ENCODE data around the gene PPFIA1. TPM values are rescaled to one million over a fixed set of nuclear protein-coding genes. Genes with fewer than 3 reads are reported as not detected.
"Not testable (repeated sequence)": the region's sequence is repeated elsewhere in the genome, so short reads cannot be mapped to it uniquely, and the experiment has no call there.

The PPFIA1 gene
- total RNA-seq, 3 donors from 2014 or later: 38.2 to 48.0 (median 46.7) TPM

DNA sequence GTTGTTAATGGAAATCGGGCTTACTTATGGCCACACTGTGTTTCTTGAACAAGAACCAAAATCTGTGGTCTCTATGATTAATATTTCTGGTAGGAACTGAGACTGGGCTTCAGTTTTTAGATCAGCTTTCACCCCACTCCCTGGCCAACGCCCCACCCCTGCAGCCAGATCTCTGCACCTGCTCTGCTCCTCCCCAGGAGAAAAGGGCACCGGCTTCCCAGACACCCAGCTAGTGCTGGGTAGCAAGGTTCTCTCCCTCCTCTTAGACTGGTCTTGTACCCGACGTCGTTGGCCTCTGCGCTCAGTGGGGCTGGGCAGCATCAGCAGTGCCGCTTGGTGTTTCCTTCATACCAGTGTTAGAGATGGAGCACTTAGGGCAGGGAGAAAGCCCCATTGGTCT lies 110.9 kb downstream of the PPFIA1 start:
- no peak for DNase-seq
- H3K9me3 Mint-ChIP-seq: no peaks in the 10 kb centered on the region
- H3K36me3 Mint-ChIP-seq (ENCODE audit: insufficient read depth): peaks cover 24% of the 10 kb centered on the region
- no peak for ATAC-seq
- no peak overlapping the region for H3K4me3 Mint-ChIP-seq
- no peaks in the 10 kb centered on the region for H3K27me3 Mint-ChIP-seq (ENCODE audit: low read depth)
- H3K4me1 Mint-ChIP-seq (ENCODE audit: low read depth): no peaks in the 10 kb centered on the region

DNA sequence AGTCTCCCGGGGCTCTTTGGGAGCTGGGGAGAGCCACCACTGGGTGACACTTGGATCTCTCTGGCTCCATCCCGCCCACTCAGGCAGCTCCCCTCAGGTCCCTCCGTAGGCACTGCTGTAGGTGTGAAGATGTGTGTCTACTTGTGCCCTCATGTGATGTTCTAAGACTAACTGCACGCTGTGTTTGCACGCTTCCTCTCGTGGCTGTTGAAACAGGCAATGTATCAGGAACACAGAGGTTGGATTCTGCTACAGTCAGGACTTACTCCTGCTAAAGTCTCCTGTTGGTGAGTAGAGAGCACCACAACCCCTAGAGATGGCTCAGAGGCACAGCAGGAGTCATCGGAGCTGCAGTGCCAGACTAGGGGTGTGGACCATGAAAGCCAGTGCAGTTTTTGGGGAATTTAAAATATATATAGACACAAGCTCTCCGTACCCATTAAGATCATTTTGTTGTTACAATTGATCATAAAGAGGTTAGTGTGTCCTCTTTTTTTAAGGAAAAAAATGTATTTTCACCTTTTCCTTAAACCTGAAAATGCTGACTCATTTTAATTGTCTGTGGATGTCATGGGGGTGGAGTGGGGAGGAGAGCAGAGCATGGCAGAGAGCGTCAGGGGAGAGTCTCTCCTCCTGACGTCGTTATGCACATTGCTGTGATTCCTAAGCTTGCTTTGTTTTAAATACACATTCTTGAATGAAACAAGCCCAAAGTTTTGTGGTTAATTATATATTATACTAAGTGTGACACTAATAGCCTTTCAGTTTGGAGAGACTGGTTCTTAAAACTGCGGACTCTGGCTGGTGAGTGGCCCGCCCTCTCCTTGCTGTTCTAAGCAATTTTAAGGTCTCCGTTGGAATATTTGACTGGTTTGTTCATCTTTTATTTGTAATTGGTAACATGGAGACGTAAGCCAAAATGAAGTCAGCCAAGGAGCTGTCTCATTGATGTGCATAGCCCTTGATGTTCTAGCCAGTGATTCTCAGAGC lies 111.7 kb downstream of the PPFIA1 start:
- H3K4me3 Mint-ChIP-seq: no peak overlapping the region
- peaks cover 24% of the 10 kb centered on the region for H3K36me3 Mint-ChIP-seq (ENCODE audit: insufficient read depth)
- DNase-seq (no peak), ATAC-seq (no peak)
- H3K27me3 Mint-ChIP-seq (ENCODE audit: low read depth): no peaks in the 10 kb centered on the region
- no peaks in the 10 kb centered on the region for H3K4me1 Mint-ChIP-seq (ENCODE audit: low read depth)
- H3K9me3 Mint-ChIP-seq: no peaks in the 10 kb centered on the region

- Mint-ChIP-seq H3K4me1 (ENCODE audit: low read depth) (no peaks in the 10 kb centered on the region), H3K27me3 (ENCODE audit: low read depth) (no peaks in the 10 kb centered on the region), H3K4me3 (no peak overlapping the region), H3K36me3 (ENCODE audit: insufficient read depth) (peaks cover 16% of the 10 kb centered on the region), H3K9me3 (no peaks in the 10 kb centered on the region)
- ATAC-seq: no peak
- no peak for DNase-seq
Measured at GRCh38 chr11:70383664-70384565, 113.4 kb downstream of the PPFIA1 start.

GRCh38 chr11:70384566-70385152 lies 114.2 kb downstream of the PPFIA1 start:
- no peak for ATAC-seq
- H3K27me3 Mint-ChIP-seq (ENCODE audit: low read depth): no peaks in the 10 kb centered on the region

DNA sequence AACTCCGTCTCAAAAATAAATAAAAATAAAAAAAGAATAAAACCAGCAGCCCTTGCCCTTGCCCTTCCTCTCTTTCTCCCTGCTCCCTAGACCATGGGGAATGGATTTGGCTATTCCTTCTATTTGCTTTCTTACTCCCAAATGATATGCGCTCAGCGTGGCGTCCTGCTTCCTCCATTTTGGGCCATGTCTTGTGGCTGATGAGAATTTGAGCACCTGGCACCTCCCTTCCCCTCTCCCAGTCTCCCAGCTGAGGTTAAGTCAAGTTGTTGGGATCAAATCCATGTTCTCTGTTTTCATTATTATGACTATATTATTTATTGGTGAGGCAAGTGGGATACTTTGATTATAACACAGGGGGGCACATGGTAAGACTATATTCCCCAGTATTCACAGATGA lies 117.1 kb downstream of the PPFIA1 start:
- H3K9me3 Mint-ChIP-seq: no peaks in the 10 kb centered on the region
- no peak for ATAC-seq

More at GRCh38 chr11:70384566-70385152, 114.2 kb downstream of the PPFIA1 start:
- Mint-ChIP-seq H3K4me1 (ENCODE audit: low read depth) (no peaks in the 10 kb centered on the region), H3K36me3 (ENCODE audit: insufficient read depth) (peaks cover 16% of the 10 kb centered on the region), H3K4me3 (no peak overlapping the region), H3K9me3 (no peaks in the 10 kb centered on the region)
- DNase-seq: no peak

DNA sequence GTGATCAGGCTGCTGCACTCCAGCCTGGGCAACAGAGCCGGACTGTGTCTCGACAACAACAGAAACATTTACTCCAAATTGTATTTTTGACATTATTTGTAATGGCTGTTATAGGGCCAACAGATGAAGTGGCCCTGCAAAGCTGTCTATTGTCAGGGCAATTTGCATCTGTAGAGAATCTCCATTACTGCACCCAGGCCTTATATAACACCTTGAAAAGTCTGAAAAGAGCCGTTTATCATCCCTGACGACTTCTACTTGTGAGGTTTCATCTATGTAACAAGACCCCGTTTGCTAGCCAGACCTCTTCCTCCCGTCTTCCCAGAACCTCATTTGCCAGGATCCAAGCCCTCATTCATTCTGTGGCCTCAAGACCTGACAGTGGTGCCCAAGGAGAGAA lies 118.7 kb downstream of the PPFIA1 start:
- no peaks in the 10 kb centered on the region for H3K4me1 Mint-ChIP-seq (ENCODE audit: low read depth)
- no peaks in the 10 kb centered on the region for H3K9me3 Mint-ChIP-seq
- no peak overlapping the region for H3K4me3 Mint-ChIP-seq
- H3K27me3 Mint-ChIP-seq (ENCODE audit: low read depth): peaks cover 17% of the 10 kb centered on the region
- DNase-seq (no peak), ATAC-seq (no peak)
- peaks cover 7% of the 10 kb centered on the region for H3K36me3 Mint-ChIP-seq (ENCODE audit: insufficient read depth)

More for the DNA sequence above, 117.1 kb downstream of the PPFIA1 start:
- Mint-ChIP-seq H3K36me3 (ENCODE audit: insufficient read depth) (peaks cover 9% of the 10 kb centered on the region), H3K4me3 (no peak overlapping the region), H3K4me1 (ENCODE audit: low read depth) (no peaks in the 10 kb centered on the region), H3K27me3 (ENCODE audit: low read depth) (peaks cover 8% of the 10 kb centered on the region)
- DNase-seq: no peak

GRCh38 chr11:70390882-70391281 lies 120.4 kb downstream of the PPFIA1 start:
- ATAC-seq; H3K4me3 Mint-ChIP-seq; DNase-seq; H3K9me3 Mint-ChIP-seq; H3K4me1 Mint-ChIP-seq (ENCODE audit: low read depth); H3K36me3 Mint-ChIP-seq (ENCODE audit: insufficient read depth): not testable (repeated sequence)
- H3K27me3 Mint-ChIP-seq (ENCODE audit: low read depth): peaks cover 20% of the 10 kb centered on the region

DNA sequence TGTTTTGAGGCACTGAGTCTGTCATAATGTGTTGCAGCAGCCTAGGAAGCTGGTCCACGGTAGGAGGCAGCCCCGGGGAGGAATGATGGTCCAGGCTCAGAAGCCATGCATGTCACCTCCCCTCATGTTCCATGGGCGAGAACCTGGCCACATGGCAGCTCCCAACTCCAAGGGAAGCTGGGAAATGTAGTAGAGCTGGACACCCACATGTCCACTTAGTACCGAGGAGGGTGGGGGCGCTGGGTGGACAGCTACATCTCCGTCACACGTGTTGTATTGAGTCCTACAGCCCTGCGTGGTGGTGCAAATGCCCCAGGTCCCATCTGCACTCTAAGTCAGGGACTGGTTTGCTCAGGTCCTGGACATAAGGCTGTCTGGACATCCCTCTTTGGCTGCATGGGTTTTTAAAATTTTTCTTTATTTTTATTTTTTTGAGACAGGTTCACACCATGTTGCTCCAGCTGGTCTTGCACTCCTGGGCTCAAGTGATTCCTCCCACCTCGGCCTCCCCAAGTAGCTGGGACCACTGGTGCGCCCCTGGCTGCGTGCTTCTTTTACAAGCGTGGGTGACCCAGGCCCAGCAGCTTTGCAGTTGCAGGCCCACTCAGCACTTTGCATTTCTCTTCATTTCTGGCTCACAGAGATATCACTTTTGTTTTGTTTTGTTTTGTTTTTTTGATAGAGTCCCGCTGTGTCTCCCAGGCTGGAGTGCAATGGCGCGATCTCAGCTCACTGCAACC lies 123.9 kb downstream of the PPFIA1 start:
- peaks cover 2% of the 10 kb centered on the region for H3K36me3 Mint-ChIP-seq (ENCODE audit: insufficient read depth)
- ATAC-seq (no peak), DNase-seq (no peak)
- no peaks in the 10 kb centered on the region for H3K9me3 Mint-ChIP-seq
- no peak overlapping the region for H3K4me3 Mint-ChIP-seq
- peaks cover 31% of the 10 kb centered on the region for H3K27me3 Mint-ChIP-seq (ENCODE audit: low read depth)
- peaks cover 12% of the 10 kb centered on the region for H3K4me1 Mint-ChIP-seq (ENCODE audit: low read depth)

- no peaks in the 10 kb centered on the region for H3K9me3 Mint-ChIP-seq
- peak overlapping the region; percentile 93 for H3K4me3 Mint-ChIP-seq
- peaks cover 2% of the 10 kb centered on the region for H3K36me3 Mint-ChIP-seq (ENCODE audit: insufficient read depth)
- ATAC-seq (peak; percentile 7 to 12), DNase-seq (no peak)
- H3K4me1 Mint-ChIP-seq (ENCODE audit: low read depth): peaks cover 15% of the 10 kb centered on the region
- peaks cover 30% of the 10 kb centered on the region for H3K27me3 Mint-ChIP-seq (ENCODE audit: low read depth)
Measured at GRCh38 chr11:70397336-70397982, 127.0 kb downstream of the PPFIA1 start.

GRCh38 chr11:70397983-70398833 lies 127.7 kb downstream of the PPFIA1 start, which contains the start of gene CTTN:
CTTN (plus strand) TSS chr11:70398529; CDS start chr11:70407298, 8,769 bp downstream.
- Mint-ChIP-seq H3K27me3 (ENCODE audit: low read depth) (peaks cover 29% of the 10 kb centered on the region), H3K9me3 (no peaks in the 10 kb centered on the region), H3K4me3 (peak within 1 kb of the TSS; percentile 93), H3K36me3 (ENCODE audit: insufficient read depth) (peaks cover 2% of the 10 kb centered on the region), H3K4me1 (ENCODE audit: low read depth) (peaks cover 20% of the 10 kb centered on the region)
- peak; percentile 78 to 79 for ATAC-seq
- peak; percentile 62 for DNase-seq

- H3K9me3 Mint-ChIP-seq: no peaks in the 10 kb centered on the region
- peaks cover 2% of the 10 kb centered on the region for H3K36me3 Mint-ChIP-seq (ENCODE audit: insufficient read depth)
- H3K27me3 Mint-ChIP-seq (ENCODE audit: low read depth): peaks cover 21% of the 10 kb centered on the region
- H3K4me1 Mint-ChIP-seq (ENCODE audit: low read depth): peaks cover 20% of the 10 kb centered on the region
- H3K4me3 Mint-ChIP-seq: peak overlapping the region; percentile 74
- no peak for DNase-seq
- no peak for ATAC-seq
Measured at GRCh38 chr11:70398834-70399680, 128.6 kb downstream of the PPFIA1 start.

- no peaks in the 10 kb centered on the region for H3K9me3 Mint-ChIP-seq
- peak overlapping the region; percentile 74 for H3K4me3 Mint-ChIP-seq
- peaks cover 19% of the 10 kb centered on the region for H3K27me3 Mint-ChIP-seq (ENCODE audit: low read depth)
- peaks cover 2% of the 10 kb centered on the region for H3K36me3 Mint-ChIP-seq (ENCODE audit: insufficient read depth)
- H3K4me1 Mint-ChIP-seq (ENCODE audit: low read depth): peaks cover 20% of the 10 kb centered on the region
- ATAC-seq: no peak
- no peak for DNase-seq
Measured at GRCh38 chr11:70399681-70400112, 129.2 kb downstream of the PPFIA1 start.

Measured in activated T-cell treated with anti-CD3 and anti-CD28 coated beads, Interleukin-2, amount 50 U/mL, for 4 hours (primary cell).